NCI-H146 treated with DMSO at 0.1 percent for 48 hours (cell line): ENCODE measurements around the gene RBM38.

Source experiments
- DNase-seq: peaks from one replicate; lab custom pipeline; 2025; ENCODE audit not compliant: unreplicated experiment; lab: John Stamatoyannopoulos, UW

RBM38 gene

GRCh38 chr20:57402206-57403125 lies 11.3 kb downstream of the RBM38 start:
- DNase-seq, result no peak

DNA sequence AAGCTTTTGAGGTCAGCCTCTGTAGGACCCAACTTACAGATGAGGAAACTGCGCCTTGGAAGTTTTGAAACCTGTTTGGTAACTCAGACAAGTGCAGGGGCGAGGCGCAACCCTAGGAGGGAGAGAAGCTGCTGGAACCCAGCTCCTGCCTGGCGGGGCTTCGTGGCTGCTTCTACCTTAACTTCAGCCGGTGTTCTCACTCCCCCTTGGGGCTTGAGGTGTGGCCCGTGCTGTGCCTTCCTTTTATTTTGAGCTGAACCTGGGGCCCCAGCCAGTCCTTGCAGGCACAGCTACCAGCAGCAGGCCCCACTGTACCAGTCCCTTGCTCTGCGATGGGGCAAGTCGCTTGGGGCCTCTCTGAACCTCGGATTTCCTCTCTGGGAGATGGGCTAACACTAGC lies 12.0 kb downstream of the RBM38 start:
- DNase-seq, result no peak

DNA sequence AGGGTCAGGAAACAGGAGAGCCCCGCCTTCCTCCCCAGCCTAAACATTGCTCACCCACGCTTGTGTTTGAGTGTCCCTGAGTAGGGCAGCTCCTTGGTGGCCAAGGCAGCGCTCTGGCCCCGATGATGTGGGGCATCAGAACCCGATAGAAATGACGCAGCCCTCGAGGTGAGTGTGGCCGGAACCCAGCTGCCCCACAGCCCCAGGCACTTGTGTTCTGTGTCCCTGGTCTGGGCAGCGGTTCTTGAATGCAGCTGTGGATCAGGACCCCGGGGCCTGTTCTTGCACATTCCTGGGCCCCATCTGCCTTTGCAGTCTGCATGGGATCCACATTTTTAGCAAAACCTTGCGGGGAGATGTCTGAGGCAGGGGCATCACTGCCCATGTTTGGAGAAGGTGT lies 12.8 kb downstream of the RBM38 start:
- no peak for DNase-seq

DNA sequence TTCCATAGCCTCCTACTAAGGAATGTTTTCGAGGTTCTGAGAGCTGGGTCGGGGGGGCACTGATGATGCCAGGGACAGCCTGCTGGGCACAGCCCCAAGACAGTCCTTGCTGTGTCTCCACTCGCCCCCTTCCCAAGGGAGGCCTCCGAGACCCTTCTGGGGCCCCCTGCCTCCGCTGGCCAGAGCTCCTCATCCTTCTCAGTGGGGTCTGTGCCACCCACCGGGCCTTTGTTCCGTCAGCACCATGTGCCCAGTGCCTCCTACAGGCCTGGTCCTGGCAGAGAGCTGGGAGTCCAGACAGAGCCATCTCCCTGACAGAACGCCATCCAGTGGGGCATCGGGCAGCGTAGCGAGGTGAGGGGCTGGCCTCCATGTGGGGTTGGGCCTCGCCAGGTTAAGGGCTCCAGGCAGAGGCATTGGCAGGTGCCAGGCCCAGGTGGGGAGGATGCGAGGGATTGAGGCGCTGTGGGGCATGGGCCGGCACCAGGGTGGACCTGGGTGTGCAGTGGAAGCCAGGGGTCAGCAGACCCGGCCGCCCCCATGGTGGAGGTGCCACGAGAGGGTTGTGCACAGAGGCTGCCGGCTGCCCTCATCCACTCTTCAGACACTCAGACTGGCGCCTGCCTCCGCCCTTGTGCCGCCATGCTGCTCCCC lies 13.3 kb downstream of the RBM38 start:
- DNase-seq, result no peak

- no peak for DNase-seq
These were observed 14.2 kb downstream of the RBM38 start for GRCh38 chr20:57405236-57406016.

- no peak for DNase-seq
These were observed 16.4 kb downstream of the RBM38 start for GRCh38 chr20:57407541-57407956.

DNA sequence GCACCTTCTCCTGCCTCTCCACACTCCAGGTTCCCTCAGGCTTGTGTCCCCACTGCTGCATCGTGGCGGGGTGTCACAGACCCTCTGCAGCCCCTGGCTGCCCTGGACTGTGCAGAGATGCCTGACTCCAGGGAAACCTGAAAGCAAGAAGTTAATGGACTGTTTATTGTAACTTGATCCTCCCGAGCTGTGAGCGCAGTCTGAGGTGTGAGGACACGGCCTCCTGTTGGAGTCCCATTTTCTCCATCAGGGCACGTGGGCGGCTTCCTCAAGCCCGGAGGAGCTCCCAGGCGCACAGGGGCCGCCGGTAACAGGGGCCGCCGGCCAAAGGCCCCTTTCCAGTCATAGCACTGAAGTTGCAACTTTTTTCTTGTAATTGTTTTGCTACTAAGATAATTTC lies 16.9 kb downstream of the RBM38 start:
- no peak for DNase-seq

GRCh38 chr20:57408536-57409233 lies 17.5 kb downstream of the RBM38 start:
- no peak for DNase-seq

- DNase-seq, result no peak
These were observed 18.1 kb downstream of the RBM38 start for GRCh38 chr20:57409316-57409671.

- no peak for DNase-seq
These were observed 18.6 kb downstream of the RBM38 start for GRCh38 chr20:57409672-57410397.

GRCh38 chr20:57410398-57410920 lies 19.3 kb downstream of the RBM38 start:
- DNase-seq, result no peak

DNA sequence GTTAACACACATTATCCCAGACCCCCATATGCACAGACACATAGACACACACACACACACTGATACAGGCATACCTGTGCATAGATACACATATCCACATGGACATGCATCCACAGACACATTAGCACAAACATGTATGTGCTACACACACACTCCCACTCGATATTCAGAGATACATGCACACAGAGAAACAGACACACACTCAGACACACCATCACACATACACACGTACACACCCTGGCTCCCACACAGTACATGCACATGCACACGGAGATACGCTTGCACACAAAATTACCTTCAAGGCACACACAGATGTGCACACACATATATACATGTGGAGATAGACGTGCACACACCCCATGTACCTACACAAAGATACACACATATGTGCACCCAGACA lies 19.7 kb downstream of the RBM38 start:
- DNase-seq, result no peak

GRCh38 chr20:57411406-57412283 lies 20.4 kb downstream of the RBM38 start:
- no peak for DNase-seq

DNA sequence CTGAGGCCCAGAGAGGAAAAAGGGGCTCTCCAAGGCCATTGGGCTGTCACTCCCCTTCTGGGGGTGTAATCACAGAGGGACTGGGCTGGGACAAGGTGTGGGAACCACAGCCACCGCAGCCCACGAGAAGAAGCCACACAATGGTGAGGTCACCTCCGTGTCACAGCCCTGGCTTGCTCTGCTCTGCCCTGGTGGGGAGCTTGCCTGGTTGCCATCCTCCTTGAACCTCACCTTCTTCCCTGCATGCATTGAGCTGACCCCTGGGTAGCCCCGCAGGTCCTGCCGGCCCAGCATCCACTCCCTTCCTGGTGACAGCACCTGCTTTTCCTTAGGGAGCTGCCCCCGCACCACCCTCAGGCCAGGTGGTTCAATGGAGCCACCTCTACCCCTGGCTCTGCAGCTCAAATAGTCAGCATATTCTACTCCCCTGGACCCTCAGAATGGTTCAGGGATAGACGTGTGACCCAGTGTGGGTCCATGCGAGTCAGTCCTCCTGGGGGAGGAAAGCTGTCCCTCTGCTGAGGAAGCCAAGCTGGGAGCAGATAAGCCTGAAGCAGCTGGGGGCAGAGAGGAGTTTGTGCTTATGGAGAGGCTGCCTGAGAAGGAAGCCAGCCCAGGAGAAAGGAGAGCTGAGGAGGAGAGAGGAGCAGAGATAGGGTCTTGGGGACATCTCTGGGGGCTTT lies 21.3 kb downstream of the RBM38 start:
- DNase-seq, result no peak

- no peak for DNase-seq
These were observed 22.8 kb downstream of the RBM38 start for GRCh38 chr20:57413986-57414385.

DNA sequence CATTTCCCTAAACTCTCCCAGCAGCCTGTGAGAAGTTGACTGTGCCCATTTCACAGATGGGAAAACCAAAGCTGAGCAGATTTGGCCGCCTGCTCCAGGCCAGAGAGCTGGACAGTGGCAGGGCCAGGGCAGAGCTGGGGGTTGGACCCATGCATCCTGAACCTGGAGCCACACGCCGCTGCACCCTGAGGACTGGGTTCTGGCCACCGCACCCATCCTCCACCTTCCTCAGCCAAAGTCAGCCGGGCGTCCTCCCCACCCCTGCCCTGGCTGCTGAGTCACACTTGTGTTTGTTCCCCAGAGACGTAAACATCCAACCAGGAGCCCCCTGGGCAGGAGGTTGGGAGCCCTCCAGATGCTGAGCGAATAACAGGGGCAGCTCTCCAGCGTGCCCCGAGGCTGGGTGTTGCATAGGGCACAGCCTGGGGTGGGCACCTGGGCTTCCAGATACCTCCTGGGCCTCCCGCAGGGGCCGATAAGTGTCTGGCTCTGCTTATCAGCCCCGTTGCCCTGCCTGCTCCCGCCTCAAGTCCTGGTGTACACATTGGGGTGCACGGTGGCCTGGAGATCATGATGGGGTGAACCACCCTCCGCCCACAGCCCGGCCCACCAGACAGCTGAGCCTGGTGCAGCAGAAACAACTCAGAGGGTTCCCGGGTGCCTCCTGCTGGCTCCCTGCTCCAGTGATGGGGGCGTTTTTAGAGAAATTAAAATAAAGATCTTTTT lies 23.8 kb downstream of the RBM38 start:
- no peak for DNase-seq

- DNase-seq, result no peak
These were observed 24.6 kb downstream of the RBM38 start for GRCh38 chr20:57415771-57416170.
